ENCODE data around the gene NPR1.
A peak's percentile ranks its signal among the peaks of the same experiment; 100 is the strongest.
"Not testable (repeated sequence)": the region's sequence is repeated elsewhere in the genome, so short reads cannot be mapped to it uniquely, and the experiment has no call there.

The NPR1 gene

GRCh38 chr1:153649863-153650235 is 28.6 kb upstream of the NPR1 start:
- peak; percentile 26 for DNase-seq

DNA sequence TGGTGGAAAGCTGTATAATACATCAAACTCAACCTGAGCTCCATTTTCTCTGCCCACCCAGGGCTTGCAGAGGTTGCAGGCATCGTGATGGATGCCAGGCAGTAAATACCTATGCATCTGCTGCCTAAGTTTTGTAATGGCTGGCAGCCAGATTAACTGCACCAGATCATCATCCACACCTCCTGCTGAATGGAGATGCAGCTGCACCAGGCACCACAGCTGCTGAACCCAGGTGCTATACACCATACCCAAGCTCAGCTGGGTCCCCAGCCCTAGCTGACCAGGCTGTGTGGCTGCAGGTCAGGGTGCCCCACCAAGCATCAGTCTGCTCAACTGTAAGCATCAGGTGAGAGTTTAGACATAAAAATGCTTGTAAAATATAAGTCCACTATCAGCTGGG is 26.7 kb upstream of the NPR1 start:
- no peak for DNase-seq

DNA sequence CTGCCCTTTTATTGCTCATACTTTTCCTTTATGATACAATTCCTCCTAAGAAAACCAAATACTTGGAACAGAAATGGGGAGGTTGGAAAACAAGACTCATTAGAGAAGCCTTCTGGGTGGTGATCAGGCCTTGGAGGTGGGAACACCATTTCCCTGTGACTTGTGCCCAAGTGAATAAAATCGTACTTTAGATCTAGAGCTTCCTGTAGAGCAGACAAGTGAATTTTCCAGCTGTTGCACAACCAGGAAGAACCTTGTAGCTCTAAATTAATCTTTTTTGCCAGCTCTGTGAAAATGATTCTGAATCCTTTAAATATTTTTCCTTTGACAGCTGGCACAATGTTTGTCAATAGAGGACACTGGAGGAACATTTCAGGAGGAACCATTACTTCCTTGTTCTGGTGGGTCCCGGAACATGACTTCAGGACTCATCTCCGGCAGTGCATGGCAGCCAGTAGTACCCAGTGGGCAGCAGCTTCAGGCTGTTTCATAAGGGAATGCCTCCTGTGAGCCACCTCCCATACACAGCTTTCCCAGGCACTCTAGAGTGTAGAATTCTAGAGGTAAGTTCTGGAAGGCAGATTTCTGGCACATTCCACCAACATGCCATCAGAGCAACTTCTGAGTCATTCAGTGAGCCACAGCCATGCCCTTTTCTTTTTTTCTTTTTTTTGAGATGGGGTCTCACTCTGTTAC is 25.5 kb upstream of the NPR1 start:
- peak; percentile 13 for DNase-seq

DNA sequence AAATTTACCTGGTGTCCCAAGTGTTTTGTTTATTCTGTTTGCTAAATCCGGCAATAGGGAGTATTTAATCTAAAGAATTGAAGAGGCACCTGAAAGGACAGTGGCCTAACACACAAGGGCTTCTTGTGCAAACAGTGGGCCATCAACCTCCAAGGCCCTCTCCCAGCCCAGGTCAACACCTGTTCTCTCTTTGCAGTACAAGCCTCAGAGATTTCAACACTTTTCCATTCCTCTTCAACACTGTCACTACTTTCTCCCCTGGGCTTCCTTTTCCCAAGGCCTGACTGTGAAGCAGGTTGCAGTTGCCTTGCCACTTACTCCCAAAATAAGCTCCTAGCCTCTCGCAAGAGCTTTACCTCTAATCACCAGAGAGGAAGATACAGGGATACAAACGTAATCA is 23.2 kb upstream of the NPR1 start:
- DNase-seq: no peak

DNA sequence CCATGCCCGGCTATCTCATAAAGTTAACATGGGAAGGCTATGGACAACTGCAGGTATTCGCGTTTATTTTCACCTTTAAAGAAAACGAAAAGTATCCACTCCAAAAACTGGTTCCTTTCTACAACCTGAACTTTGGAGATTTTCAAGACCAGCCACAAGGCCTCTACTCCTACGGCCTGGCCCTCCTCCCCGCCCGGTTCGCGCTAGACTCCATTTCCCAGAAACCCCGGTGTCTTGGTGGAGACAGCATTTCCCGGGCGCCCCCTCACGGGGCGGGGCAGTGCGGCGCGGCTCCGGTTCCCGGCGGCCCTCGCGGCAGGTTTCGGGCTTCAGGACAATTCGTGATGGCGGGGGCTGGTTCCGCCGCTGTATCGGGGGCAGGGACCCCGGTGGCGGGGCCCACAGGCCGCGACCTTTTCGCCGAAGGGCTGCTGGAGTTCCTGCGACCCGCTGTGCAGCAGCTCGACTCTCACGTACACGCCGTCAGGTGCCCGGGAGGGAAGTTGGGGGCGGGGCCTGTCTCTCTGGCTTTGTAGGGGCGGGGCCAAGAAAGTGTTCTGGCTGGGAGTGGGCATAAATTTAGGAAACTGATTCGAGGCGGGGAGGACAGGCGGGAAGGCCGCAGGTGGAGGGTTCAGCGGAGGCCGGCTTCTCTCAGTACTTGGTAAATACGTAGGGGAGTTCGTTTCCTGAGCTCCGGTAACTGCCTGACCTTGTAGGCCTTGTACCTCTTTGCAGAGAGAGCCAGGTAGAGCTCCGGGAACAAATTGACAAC is 19.9 kb upstream of the NPR1 start, which contains the start of gene SNAPIN:
Gene SNAPIN (plus strand): TSS at position 304 of the 775 bp plus-strand sequence. CDS start 41 bp downstream, at position 345.
- peak; percentile 96 for DNase-seq

GRCh38 chr1:153659175-153659534 is 19.3 kb upstream of the NPR1 start:
- DNase-seq: no peak

DNA sequence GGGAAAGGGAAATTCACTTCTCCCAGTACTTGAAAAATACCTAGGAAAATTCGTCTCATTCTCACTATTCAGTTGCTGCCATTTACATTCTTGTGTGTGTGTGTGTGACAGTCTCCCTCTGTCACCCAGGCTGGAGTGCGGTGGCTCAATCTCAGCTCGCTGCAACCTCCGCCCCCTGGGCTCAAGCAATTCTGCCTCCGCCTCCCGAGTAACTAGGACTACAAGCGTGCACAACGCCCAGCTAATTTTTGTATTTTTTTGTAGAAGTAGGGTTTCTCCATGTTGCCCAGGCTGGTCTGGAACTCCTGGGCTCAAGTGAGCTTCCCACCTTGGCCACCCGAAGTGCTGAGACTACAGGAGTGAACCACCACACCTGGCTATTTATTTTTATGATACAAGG is 18.8 kb upstream of the NPR1 start:
- no peak for DNase-seq

GRCh38 chr1:153661111-153661708 is 17.3 kb upstream of the NPR1 start:
- DNase-seq: peak; percentile 30

- DNase-seq: no peak
Observed at GRCh38 chr1:153662269-153662668, 16.2 kb upstream of the NPR1 start.

DNA sequence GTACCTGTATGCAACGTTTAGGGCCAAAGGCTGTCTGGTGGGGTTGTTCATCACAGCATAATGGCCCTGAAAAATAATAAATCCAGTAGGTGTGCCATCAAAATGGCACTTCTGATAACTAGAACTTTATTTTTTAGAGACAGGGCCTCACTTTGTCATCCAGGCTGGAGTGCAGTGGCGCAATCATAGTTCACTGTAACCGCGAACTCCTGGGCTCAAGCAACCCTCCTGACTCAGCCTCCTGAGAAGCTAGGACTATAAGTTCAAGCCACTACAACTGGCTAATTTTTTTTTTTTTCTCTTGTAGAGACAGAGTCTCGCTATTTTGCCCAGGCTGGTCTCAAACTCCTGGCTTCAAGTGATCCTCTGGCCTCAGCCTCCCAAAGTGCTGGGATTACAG is 15.3 kb upstream of the NPR1 start:
- DNase-seq: no peak

DNA sequence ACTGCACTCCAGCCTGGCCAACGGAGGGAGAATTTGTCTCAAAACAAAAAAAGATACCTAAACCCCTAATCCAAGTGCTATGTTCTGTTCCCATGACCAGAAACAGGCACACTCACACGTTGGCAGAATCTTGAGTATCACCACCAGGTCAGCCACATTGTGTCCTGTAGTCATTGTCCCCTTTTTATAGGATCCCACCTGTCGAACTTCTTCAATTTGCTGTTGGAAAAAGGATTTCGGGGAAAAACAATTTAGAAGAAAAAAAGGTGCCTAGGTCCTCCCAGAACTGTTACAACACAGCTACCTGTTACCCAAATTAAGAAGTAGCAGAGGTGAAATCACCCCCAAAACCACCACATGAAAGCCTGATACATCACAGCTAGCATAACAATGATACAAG is 11.0 kb upstream of the NPR1 start:
- DNase-seq: no peak

GRCh38 chr1:153668672-153669071 is 9.8 kb upstream of the NPR1 start:
- DNase-seq: not testable (repeated sequence)

- DNase-seq: no peak
Observed at GRCh38 chr1:153669606-153670005, 8.9 kb upstream of the NPR1 start.

GRCh38 chr1:153670257-153670858 is 8.1 kb upstream of the NPR1 start:
- DNase-seq: no peak

DNA sequence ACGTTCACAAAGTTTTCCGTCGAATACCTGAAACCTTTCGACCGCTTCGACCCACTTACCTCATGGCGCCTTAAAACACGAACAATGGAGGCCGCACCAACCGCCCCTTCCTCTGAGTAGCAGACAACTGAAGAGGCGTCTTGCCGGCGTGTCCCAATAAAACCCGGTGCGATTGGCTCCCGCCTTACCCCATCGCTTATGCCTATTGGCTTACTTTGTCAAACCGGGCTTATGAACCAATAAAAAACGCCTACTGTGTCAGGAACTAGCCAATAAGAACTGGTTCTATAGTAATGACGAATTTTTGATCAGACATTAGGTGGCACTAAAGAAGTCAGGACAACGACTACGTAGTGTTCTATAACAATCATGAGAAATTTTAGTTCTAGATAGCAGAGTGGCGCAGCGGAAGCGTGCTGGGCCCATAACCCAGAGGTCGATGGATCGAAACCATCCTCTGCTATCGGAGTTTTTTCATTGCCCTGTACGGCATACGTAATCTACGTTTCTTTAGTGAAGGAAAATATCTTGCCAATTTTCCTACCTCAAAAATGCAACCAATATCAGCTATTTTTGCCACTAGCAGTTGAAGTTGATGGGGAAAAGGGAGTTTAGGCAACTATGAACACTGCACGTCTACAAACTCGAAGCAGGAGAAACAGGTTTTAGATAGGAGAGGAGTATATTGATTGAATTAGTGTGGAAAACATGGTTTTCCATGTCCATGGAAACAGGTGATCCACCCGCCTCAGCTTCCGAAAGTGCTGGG is 7.4 kb upstream of the NPR1 start, which contains the start of gene ILF2:
Gene ILF2 (minus strand): TSS at position 135 of the 769 bp plus-strand sequence. CDS start 71 bp downstream, at position 64.
- DNase-seq: peak; percentile 100

DNA sequence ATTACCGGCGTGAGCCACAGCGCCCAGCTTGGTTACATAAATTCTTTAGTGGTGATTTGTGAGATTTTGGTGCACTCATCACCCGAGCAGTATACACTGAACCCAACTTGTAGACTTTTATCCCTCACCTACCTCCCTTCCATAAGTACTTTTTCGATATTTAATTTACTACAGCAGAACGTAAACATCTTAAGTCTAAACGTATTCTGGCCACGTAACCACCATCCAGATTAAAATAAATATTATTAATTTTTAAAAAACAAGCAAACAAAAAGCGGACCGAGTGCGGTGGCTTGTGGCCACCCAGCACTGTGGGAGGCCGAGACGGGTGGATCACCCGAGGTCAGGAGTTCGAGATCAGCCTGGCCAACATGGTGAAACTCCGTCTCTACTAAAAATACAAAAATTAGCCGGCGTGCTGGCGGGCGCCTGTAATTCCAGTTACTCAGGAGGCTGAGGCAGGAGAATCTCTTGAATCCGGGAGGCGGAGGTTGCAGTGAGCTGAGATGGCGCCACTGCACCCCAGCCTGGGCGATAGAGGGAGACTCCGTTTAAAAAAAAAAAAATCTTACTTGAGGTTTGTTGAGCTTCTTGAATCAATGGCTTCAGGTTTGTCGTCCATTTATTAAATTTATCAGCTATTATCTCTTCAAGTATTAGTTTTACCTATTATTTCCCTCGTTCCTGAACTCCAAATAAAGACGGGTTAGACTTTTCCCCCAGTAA is 6.7 kb upstream of the NPR1 start:
- peak; percentile 65 for DNase-seq

- DNase-seq: peak; percentile 53
Observed at GRCh38 chr1:153673511-153673910, 5.0 kb upstream of the NPR1 start.

DNA sequence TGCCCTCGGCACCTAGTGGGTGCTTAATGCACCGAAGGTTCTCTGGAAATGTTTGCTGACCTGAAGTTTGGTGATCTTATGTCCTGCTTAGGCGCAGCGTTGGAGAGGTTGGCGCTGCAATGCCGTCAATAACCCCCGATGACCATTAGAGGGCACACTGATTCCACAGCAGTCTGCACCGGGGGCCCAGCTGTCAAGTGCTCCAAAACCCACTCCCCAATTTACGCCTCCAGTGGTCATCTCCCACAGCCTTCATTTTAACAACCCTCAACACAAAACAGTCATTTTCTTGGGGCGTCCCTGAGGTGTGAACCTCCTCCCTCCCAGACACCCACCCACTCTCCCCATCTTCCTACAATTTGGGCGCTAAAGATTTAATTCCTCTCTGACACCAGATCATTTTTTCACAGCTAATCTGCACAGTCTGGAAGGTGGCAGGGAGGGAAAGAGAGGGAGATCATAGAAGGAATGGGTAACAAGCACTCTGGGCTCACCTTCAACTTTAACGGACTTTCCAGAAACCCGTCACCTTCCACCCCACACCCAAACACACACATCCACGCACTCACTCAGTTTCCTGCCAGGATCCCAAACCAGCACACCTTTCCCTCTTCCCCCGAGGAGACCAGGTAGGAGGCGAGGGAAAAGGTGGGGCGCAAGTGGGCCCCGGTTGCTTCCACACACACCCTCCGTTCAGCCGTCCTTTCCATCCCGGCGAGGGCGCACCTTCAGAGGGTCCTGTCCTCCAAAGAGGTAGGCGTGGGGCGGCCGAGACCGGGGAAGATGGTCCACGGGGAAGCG is 570 bp upstream of the NPR1 start:
- peak; percentile 80 for DNase-seq

- peak; percentile 47 for DNase-seq
Observed at GRCh38 chr1:153679337-153680119, 1.0 kb downstream of the NPR1 start.

DNA sequence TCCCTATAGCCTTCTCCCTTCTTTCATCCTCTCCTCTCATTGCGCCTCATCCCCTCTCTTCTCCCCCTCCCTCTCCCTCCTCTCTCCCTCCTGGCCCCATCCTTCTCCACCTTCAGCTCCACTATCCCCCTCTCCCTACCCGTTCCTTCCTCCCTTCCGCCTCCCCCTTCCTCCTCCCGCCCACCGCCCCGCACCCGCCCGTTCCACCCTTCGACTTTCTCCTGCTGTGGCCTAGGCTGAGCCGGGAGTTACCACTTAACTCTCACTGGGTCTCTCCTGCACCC is 1.6 kb downstream of the NPR1 start:
- DNase-seq: no peak

GRCh38 chr1:153682730-153683129 is 4.2 kb downstream of the NPR1 start:
- no peak for DNase-seq
